GM21528 (cell line): Measurements from ENCODE around the gene HACE1.

Source experiments
- ATAC-seq: cut with Tn5 transposase; IDR thresholded peaks from one replicate; pipeline ENCODE4 v1.9.1; 2021; ENCODE audit warnings: mild to moderate bottlenecking, moderate library complexity; ENCODE audit not compliant: unreplicated experiment, low FRiP score

HACE1 gene

GRCh38 chr6:104698979-104699378, 160.7 kb downstream of the HACE1 start:
- no peak for ATAC-seq

GRCh38 chr6:104692008-104692407, 167.7 kb downstream of the HACE1 start:
- no peak for ATAC-seq

GRCh38 chr6:104689551-104690205, 170.0 kb downstream of the HACE1 start:
- no peak for ATAC-seq

GRCh38 chr6:104688283-104688969, 171.3 kb downstream of the HACE1 start:
- ATAC-seq = no peak

- no peak for ATAC-seq
Observed at GRCh38 chr6:104686550-104687175, 173.1 kb downstream of the HACE1 start.

- ATAC-seq = no peak
Observed at GRCh38 chr6:104685871-104686549, 173.7 kb downstream of the HACE1 start.

- ATAC-seq = no peak
Observed at GRCh38 chr6:104684911-104685415, 174.8 kb downstream of the HACE1 start.

GRCh38 chr6:104683809-104684208, 175.9 kb downstream of the HACE1 start:
- no peak for ATAC-seq

GRCh38 chr6:104682722-104683643, 176.7 kb downstream of the HACE1 start:
- ATAC-seq = peak; percentile 81

GRCh38 chr6:104680539-104680938, 179.2 kb downstream of the HACE1 start:
- no peak for ATAC-seq

- no peak for ATAC-seq
Observed at GRCh38 chr6:104679971-104680370, 179.7 kb downstream of the HACE1 start.
